GM18907 (cell line): Measurements from ENCODE around the gene TRMU.

ENCODE experiments used
- ATAC-seq: cut with Tn5 transposase; IDR thresholded peaks from one replicate; pipeline ENCODE4 v1.9.1; 2021; ENCODE audit warnings: mild to moderate bottlenecking, moderate library complexity; ENCODE audit not compliant: unreplicated experiment

TRMU gene

DNA sequence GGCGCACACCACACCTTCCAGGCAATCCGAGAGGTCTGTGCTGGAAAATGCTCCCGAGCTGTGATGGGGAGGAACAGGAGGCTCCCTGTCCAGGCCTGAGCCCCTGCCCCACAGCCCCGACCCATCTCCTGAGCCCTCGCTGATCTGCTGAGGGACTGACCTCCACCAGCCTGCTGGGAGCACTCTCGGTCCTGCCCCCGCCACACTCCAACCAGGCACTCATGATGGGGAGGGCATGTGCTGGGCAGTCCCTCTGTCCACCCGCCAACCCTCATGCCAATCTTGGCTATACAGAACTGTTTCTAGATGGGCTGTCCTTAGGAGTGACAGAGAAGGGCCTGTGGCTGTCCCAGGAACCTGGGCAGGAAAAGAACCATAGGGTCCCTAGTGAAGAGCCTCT lies 70.8 kb downstream of the TRMU start:
- no peak for ATAC-seq

DNA sequence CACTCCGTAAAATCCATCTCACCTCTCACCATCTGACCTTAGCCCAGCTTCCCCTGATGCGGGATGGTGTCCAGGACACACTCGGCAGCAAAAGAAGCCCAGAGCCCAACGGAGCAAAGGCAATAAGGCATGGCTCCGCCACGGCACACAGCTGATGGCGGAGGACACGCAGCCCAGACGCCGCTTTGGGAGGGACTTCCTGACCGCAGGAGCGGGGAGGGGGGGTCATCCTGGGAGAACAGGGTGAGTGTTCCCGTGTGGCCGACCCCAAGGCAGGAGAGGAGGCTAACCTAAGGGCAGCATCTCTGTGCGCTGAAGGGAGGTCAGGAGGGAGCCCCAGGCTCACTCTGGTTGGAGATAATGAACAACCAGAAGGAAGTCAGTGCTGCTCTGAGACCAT lies 71.3 kb downstream of the TRMU start:
- ATAC-seq = no peak
